Stimulated activated naive CD8-positive, alpha-beta T cell treated with anti-CD3 and anti-CD28 coated beads, Interleukin-15, Interleukin-2, amounts not matched to agents 100 U/mL and 50 U/mL, for 24 hours (primary cell): ENCODE results near the gene NDUFV1.

Source experiments
- ATAC-seq: fragments of 150-1000 bp; cut with Tn5 transposase; one replicate; pipeline ENCODE4 v1.10.0; 2021
- DNase-seq: peaks from one replicate; pipeline ENCODE4 v3.0.0; 2021

Gene NDUFV1

DNA sequence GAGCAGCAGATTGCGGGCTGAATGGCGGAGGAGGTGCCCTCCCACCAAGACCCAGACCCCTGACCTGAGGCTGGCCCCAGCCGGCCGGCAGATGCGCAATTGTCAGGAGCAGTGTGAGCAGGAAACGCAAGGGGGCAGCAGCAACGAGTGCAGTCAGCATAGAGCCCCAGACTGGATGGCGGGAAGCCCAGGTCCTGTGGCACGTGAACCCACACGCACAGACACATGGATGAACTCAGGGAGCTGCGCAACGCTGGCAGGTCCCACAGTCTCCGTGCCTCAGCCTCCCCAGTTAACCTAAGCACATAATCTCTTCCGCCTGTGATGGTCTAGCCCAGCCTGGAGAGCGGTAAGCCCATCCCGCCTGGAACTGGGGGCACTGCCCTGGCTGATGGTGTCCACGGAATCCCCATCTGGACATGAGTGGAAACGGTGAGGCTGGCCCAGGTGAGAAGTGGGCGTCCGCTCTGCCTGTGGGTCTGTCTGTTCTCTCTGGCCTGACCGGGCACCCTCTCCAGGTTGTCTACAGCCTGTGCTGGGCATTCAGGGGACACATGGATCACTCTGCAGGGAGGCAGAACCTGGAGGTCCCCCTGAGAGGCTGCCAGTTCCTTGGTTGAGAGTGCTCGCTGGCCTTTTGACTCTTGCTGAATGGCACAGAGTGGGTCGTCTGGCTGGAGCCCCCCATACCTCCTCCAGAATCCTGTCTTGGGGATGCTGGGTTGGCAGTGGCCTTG is 33.5 kb downstream of the NDUFV1 start:
- DNase-seq (peak; percentile 67), ATAC-seq (peak; percentile 86)

DNA sequence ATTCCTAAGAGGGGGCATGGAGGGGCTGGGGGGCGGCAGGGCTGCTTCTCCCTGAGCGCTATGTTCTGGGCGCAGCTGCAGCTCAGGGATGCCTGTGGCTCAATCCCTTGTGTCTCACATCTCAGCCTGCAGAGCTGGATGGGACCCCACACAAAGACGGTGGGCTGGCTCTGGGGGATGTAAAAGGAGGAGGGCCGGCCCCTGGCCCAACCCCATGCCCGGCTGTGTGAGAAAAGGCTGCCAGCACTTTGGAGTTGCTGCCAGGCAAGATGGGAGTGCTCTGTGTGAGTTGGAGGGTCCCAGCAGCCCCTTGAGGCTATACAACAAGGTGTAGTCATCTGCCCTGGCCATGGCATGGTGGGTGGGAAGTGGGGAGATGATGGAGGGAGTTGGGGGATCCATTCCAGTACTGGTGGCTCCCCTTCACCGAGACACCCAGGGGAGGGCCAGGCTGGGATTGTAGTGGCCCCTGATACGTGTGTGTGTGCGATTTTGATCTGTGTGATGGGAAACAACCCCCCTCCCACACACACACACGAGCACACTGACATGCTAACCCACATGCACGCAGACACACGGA is 34.1 kb downstream of the NDUFV1 start:
- no peak for ATAC-seq

DNA sequence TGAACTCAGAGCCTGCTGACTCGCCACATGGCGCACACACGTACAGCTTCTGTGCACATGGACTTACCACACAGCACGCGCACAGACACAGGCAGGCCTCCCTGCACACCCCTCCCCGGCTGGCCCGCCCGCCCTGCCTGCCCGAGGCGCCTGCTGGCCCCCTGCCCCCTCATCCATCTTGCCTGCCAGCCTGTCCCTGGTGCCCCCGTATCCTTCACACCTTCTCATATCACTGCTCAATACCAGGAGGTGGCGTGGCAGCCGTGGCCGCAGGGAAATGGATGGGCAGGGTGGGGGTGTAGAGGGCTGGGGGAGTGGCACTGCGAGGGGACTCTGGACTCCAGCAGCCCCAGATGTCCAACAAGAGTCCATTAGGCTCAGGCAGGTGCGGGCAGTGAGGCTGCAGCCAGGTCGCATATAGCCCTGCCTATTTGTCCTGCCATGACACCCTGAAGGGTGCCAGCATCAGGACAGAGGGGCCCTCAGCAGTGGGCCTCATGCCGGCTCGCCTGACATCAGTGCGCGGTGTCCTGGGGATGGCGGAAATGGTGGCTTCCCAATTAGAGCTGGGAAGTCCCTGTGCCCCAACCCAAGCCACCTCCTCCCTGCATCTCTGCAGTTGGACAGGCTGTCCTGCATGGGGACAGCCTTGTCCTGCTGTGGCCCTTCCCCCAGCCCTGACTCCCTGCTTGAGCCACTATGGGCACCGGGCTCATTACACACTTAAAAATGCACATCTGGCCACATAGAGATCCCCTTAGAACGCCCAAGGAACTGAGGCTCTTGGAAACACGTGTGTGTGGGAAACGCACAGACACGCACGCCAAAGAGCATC is 34.8 kb downstream of the NDUFV1 start:
- DNase-seq (no peak), ATAC-seq (no peak)

More for the DNA sequence above, 34.1 kb downstream of the NDUFV1 start:
- DNase-seq, result no peak

DNA sequence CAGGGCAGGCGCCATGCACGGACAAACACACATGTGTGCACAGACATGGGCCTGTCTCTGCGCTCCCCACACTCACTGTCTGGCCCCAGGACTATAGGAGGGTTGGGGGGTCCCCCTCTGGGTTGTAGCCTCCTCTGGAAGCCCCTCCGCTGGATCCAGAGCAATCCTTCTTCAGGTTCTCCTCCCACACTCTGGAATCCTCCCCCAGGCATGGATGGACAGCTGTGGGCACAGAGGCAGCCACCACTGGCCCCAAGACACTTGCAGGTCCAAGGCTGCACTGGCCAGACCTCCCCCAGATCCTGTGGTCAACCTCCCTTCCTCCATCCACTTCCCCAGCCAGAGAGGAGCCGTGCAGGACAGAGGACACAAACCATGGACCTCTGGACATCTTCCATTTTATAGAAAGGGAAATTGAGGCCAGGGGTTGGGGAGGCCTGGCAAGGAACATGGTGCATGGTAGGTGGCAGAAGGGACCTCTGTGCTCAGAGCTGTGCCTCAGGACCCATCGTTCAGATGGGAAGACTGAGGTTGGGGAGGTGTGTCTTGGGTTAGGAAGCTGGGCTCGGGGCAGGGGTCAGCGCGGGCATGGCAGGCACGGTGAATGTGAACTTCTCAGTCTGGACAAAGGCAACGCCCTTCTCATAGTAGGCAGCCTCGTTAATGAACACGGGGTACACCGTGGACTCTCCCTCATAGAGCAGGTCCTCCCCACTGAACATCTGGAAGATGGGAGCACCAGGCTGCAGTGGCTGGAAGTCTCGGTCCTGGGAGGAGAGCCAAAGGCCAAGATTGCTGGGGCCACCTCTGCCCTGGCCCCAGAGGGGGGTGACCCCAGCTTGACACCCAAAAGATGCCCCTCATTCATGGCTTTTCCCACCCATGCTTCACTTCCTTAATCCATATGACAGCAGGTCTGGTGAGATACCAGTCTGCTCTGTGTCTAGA is 35.7 kb downstream of the NDUFV1 start:
- DNase-seq (no peak), ATAC-seq (no peak)

DNA sequence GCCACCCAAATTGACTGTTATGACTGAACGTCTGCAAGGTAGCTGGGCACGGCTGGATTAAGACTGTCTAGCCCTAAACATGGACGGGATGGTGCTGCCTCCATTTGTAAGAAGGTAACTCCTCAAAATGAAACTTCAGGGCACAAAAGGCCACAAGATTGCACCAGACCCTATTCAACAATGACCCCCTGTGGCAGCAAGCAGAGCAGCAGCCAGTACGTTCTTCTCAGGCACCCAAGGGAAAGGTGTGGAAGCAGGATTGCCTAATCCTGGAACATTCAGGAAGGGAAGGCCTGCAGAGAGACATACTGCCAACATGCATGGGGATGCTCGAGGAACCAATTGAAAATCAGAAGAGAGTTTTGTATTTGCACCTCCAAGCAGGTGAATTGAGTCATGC is 37.3 kb downstream of the NDUFV1 start:
- DNase-seq, result no peak

GRCh38 chr11:67644472-67645418 is 38.0 kb downstream of the NDUFV1 start:
- no peak for ATAC-seq
- no peak for DNase-seq

More for the DNA sequence above, 37.3 kb downstream of the NDUFV1 start:
- no peak for ATAC-seq

- ATAC-seq, result no peak
- no peak for DNase-seq
Observed at GRCh38 chr11:67645521-67646461, 39.1 kb downstream of the NDUFV1 start.

- peak; percentile 60 for DNase-seq
- peak; percentile 44 for ATAC-seq
Observed at GRCh38 chr11:67646535-67647336, 40.0 kb downstream of the NDUFV1 start.

DNA sequence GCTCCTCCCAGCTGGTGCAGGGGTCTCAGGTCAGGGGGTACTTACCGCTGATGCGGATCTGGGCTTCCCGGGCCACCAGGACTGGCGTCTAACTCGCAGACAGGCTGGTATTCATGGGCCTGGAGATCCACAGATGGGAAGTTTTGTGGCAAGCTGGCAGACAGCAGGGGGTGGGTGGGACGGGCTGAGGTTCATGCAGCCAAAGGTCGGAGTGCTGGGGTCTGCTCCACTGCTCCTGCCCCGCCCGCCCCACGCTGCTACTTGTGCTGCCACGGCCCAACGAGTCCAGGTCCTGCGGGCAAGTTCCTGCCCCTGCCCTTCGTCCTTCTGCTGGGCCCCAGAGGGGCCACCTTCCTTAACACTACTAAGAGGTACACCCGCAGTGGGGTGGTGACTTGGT is 40.7 kb downstream of the NDUFV1 start:
- no peak for DNase-seq

DNA sequence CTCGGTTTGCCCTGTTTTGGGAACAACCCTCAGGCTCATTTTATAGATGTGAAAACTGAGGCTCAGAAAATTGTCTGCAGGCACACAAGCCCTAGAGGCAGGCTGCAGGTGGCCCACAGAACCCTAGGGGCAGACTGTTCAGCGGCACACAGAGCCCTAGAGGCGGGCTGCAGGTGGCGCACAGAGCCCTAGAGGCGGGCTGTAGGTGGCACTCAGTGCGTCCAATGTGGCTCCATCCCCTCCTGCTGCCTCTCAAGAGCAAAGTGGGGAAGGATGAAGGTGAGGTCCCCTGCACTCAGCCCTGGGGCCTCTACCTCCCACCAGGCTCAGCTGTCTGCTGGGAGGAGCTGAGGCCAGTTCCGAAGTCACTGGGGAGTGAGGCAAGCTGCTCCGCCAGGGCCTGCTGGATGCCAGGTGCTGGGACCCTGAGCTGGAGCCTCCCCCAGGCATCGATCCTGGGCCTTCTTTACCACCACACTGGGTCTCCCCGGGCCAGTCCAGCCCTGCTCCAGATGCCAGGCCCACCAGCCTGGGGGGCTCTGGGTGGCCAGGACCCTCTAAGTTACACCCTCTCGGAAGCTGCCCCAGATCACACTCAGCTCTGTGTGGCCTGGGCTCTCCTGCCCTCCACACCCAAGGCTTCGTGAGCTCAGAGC is 41.5 kb downstream of the NDUFV1 start:
- ATAC-seq (peak; percentile 85), DNase-seq (peak; percentile 67)

More for the DNA sequence above, 40.7 kb downstream of the NDUFV1 start:
- ATAC-seq, result no peak

DNA sequence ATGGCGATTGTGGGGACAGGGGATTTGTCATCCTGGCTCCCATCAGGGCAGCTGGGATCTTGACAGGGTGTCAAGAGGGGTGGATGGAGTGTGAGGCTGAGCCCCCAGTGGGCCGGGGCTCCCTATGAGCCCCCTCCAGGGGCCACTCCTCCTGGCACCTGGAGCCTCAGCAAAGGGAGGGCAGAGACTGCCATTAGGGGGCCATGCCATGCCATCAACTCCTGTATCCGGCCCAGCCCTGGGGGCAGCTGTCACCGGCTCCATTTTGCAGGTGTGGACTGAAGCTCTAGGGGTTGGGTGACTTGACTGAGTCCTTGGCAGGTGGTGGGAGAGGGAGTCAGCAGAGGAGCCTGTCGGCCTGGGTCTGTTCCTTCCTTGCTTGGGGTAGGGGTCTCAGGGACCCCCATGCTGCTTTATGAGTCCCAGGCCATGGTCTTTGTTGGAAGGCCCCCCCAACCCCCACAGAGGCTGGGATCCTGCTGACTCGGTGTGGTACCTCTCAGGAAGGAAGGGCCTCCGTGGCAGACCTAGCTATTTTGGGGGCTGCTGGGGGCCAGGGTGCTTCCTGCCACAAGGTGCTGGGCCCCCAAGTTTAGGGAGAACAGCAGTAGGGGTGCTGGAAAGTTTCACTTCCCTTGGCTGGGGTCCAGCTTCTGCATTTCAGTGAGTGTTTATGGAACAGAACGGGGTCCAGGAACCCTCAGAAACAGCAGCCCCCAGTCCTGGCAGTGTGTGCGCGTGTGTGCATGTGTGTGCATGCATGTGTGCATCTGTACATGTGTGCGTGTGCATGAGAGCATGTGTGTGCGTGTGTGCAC is 42.3 kb downstream of the NDUFV1 start:
- ATAC-seq (no peak), DNase-seq (no peak)

GRCh38 chr11:67649634-67650510 is 43.1 kb downstream of the NDUFV1 start:
- ATAC-seq, result no peak

GRCh38 chr11:67651976-67652781 is 45.4 kb downstream of the NDUFV1 start:
- ATAC-seq (no peak), DNase-seq (no peak)

More at GRCh38 chr11:67649634-67650510, 43.1 kb downstream of the NDUFV1 start:
- no peak for DNase-seq

GRCh38 chr11:67652965-67653845 is 46.5 kb downstream of the NDUFV1 start:
- DNase-seq, result no peak

More at GRCh38 chr11:67652965-67653845, 46.5 kb downstream of the NDUFV1 start:
- ATAC-seq, result no peak
